GM12878 (cell line): ENCODE measurements around the gene CPHXL. TPM values are rescaled to one million over a fixed set of nuclear protein-coding genes. Genes with fewer than 3 reads are reported as not detected.

ENCODE experiments used
- ATAC-seq: fragments of 200-7000 bp; cut with Tn5 transposase; 3 replicates; pipeline ENCODE4 v1.9.1; 2020; ENCODE audit warnings: mild to moderate bottlenecking, moderate library complexity
- BruUV-seq: library from RNA; stranded (reverse); fragments of 400-500 nt; replicated peaks from 2 replicates; lab custom pipeline; 2021; lab: Mats Ljungman, UMichigan
- CTCF ChIA-PET: fragments of 300-600 bp; sonication (Branson Sonifier 250); formaldehyde crosslinking; extraction: SDS; loops from one replicate; lab custom pipeline; 2021; ENCODE audit warnings: inconsistent platforms; lab: Yijun Ruan, JAX
- POLR2A ChIA-PET: fragments of 350-600 bp; formaldehyde crosslinking; extraction: SDS; loops from one replicate; lab custom pipeline; 2021; ENCODE audit warnings: inconsistent platforms; lab: Charles Lee
- RAD21 ChIA-PET: fragments of 300-600 bp; sonication (Branson Sonifier 250); formaldehyde crosslinking; loops from one replicate; lab custom pipeline; 2023; ENCODE audit warnings: antibody characterized with exemption; ENCODE audit not compliant: unreplicated experiment; lab: Charles Lee
- SMC1A ChIA-PET: fragments of 300-600 bp; sonication (Branson Sonifier 250); formaldehyde crosslinking; loops from one replicate; lab custom pipeline; 2023; ENCODE audit not compliant: unreplicated experiment, uncharacterized antibody; lab: Charles Lee
- DNase-seq: peaks from one replicate; pipeline ENCODE4 v3.0.0-alpha.2; 2011; ENCODE audit warnings: low read depth, low spot score
- FAIRE-seq: peaks from 3 replicates; lab custom pipeline; 2011; peaks lifted over from hg19 to GRCh38; lab: Jason Lieb, UNC
- H2AFZ ChIP-seq: 2 replicates; pipeline ENCODE4 v1.6.0; 2011; ENCODE audit warnings: low read depth, low read length, control low read depth; ENCODE audit not compliant: control insufficient read depth
- H3K27ac ChIP-seq: 2 replicates; pipeline ENCODE4 v1.5.1; 2011; ENCODE audit warnings: control low read depth; ENCODE audit not compliant: control insufficient read depth, insufficient read depth
- H3K27me3 ChIP-seq, 2 experiments: replicated peaks in 1 of 2; 2 replicates each; pipeline versions ENCODE4 v1.6.0 to v1.6.1; 2011; ENCODE audit warnings: low read length in 1 of 2; ENCODE audit not compliant: control insufficient read depth in 2 of 2, insufficient read depth in 2 of 2
- H3K36me3 ChIP-seq, 2 experiments: 2 replicates each; pipeline ENCODE4 v1.5.1; 2011; ENCODE audit warnings: low read length in 1 of 2; ENCODE audit not compliant: control insufficient read depth in 2 of 2, insufficient read depth in 2 of 2
- H3K4me1 ChIP-seq: 2 replicates; pipeline ENCODE4 v1.6.1; 2011; ENCODE audit warnings: mild to moderate bottlenecking, low read length, moderate library complexity, mixed read lengths; ENCODE audit not compliant: control insufficient read depth, insufficient read depth
- H3K4me2 ChIP-seq: 2 replicates; pipeline ENCODE4 v1.6.0; 2011; ENCODE audit warnings: control low read depth; ENCODE audit not compliant: control insufficient read depth, insufficient read depth
- H3K4me3 ChIP-seq: fragments of 200-600 bp; sonication (generic); 2 replicates; pipeline ENCODE4 v1.5.1; 2016
- H3K79me2 ChIP-seq: 2 replicates; pipeline ENCODE4 v1.6.0; 2011; ENCODE audit warnings: low read length; ENCODE audit not compliant: control insufficient read depth, insufficient read depth
- H3K9ac ChIP-seq: 2 replicates; pipeline ENCODE4 v1.8.0; 2011; ENCODE audit warnings: low read length, control low read depth, mixed read lengths; ENCODE audit not compliant: control insufficient read depth, insufficient read depth
- H3K9me3 ChIP-seq: replicated peaks from 3 replicates; pipeline ENCODE4 v1.5.1; 2011; ENCODE audit warnings: mild to moderate bottlenecking, low read length; ENCODE audit not compliant: control insufficient read depth, insufficient read depth
- H4K20me1 ChIP-seq: 2 replicates; pipeline ENCODE4 v1.6.0; 2011; ENCODE audit not compliant: control insufficient read depth, insufficient read depth
- ATF2 ChIP-seq: IDR thresholded peaks from 2 replicates; pipeline ENCODE4 v1.6.1; 2012; ENCODE audit warnings: low read length, inconsistent platforms
- E4F1 ChIP-seq: fragments of 450-650 bp; IDR thresholded peaks from 2 replicates; pipeline ENCODE4 v1.6.1; 2018; ENCODE audit warnings: borderline replicate concordance, mild to moderate bottlenecking; ENCODE audit not compliant: partially characterized antibody
- in situ Hi-C: fragments of 300-500 bp; cut with MboI; formaldehyde crosslinking; loops from 9 replicates; pipeline ENCODE4 v1.14.3; 2018; ENCODE audit warnings: mixed read lengths
- intact Hi-C: fragments of 100-400 bp; cut with micrococcal nuclease; formaldehyde crosslinking; loops from one replicate; pipeline ENCODE4 v1.14.2; 2022; ENCODE audit not compliant: unreplicated experiment
- polyA plus RNA-seq, 11 experiments: library from polyadenylated mRNA; depleted of rRNA in 4 of 11; unstranded in 6 of 11; stranded (reverse) in 5 of 11; fragments of >200 nt; fragmentation: Nextera tagmentation in 4 of 11; fragmentation: Illumina TruSeq in 1 of 11; extraction: Ambion mirVana in 4 of 11; extraction: Trizol in 1 of 11; gene quantifications; 1 replicate in 1 of 11; 2 replicates in 10 of 11; pipeline versions ENCODE4 v1.2.1 to v1.2.3, GENCODE V29; 2011 to 2016; ENCODE audit warnings: inconsistent platforms in 2 of 11, missing spikeins in 2 of 11, low read depth in 1 of 11
- total RNA-seq, 4 experiments: library from RNA; depleted of rRNA in 3 of 4; stranded (reverse); fragments of >200 nt in 3 of 4; fragmentation: Illumina TruSeq in 1 of 4; extraction: Trizol in 1 of 4; gene quantifications; 2 replicates each; pipeline versions ENCODE4 v1.2.1 to v1.2.3, GENCODE V29; 2013 to 2021

CPHXL gene
- total and polyA plus RNA-seq, 10 of the 15 experiments (the other 5 are each of a cell fraction or from before 2014, with no cell fraction given): 0.13 TPM; not detected in 9

- in situ Hi-C loops: no loop called here
These were observed 38.9 kb downstream of the CPHXL start for GRCh38 chr16:75687361-75687760.

More at GRCh38 chr16:75687361-75687760, 38.9 kb downstream of the CPHXL start:
- H3K27ac ChIP-seq: no peak overlapping the region
- no peaks in the 10 kb centered on the region for H4K20me1 ChIP-seq
- no peak overlapping the region for H3K9ac ChIP-seq
- no peaks in the 10 kb centered on the region for H3K79me2 ChIP-seq
- ChIA-PET POLR2A (no interaction called here), SMC1A (no interaction called here), CTCF (no interaction called here), RAD21 (no interaction called here)
- 0 out of 2 replicates have a peak, but pooled peaks have one; percentile 27 for TF ChIP-seq ATF2
- no peak for TF ChIP-seq E4F1
- H3K36me3 ChIP-seq: no peaks in the 10 kb centered on the region
- no peak overlapping the region for H3K4me3 ChIP-seq
- no peak for FAIRE-seq
- intact Hi-C loops: no loop called here
- BruUV-seq: no TSS peak
- H2AFZ ChIP-seq: no peak overlapping the region
- no peaks in the 10 kb centered on the region for H3K9me3 ChIP-seq
- no peak for DNase-seq
- H3K4me1 ChIP-seq: no peaks in the 10 kb centered on the region
- H3K4me2 ChIP-seq: no peak overlapping the region
- ATAC-seq: no peak
- H3K27me3 ChIP-seq: no peaks in the 10 kb centered on the region
